HG03039 (cell line): Measurements from ENCODE around the gene EXTL1.

Experiments
- ATAC-seq: cut with Tn5 transposase; IDR thresholded peaks from one replicate; pipeline ENCODE4 v1.9.1; 2021; ENCODE audit warnings: mild to moderate bottlenecking, moderate library complexity; ENCODE audit not compliant: unreplicated experiment

The EXTL1 gene

DNA sequence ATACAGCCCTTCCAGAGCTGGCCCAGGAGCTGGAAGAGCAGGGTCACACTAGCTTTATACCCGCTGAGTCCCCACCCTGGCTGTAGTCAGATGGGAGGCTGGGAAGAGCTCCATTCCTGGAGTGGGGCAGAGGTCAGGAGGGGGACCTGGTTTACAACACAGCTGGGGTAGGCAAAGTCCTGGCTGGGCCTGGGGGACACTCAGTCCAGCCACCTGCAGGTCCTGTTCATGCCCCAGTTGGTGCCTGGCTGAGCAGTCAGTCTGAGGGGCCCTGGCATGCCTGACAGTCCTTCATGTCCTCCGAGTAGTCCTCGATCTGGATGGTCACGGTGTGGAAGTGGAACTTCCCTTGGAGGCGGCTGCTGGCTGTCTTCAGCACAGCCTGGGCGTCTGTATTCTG, 17.3 kb downstream of the EXTL1 start:
- no peak for ATAC-seq

DNA sequence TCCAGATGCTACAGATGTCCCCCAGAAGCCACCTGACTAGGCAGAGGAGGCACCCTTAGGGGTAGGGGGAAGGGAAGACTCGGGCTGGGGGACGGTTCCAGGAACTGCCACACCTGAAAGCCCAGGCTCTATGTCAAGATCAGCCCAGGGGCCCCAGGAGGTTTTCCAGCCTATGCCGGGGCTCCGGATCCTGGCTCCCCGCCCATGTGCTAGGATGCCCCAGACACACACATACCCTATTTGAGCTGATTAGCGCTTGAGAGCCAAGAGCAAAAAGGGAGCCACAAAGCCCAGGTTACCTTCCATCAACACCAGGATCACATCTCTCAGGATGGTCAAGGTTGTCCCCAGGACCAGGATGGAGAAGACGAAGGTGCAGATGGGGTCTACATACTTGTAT, 19.8 kb downstream of the EXTL1 start:
- no peak for ATAC-seq

DNA sequence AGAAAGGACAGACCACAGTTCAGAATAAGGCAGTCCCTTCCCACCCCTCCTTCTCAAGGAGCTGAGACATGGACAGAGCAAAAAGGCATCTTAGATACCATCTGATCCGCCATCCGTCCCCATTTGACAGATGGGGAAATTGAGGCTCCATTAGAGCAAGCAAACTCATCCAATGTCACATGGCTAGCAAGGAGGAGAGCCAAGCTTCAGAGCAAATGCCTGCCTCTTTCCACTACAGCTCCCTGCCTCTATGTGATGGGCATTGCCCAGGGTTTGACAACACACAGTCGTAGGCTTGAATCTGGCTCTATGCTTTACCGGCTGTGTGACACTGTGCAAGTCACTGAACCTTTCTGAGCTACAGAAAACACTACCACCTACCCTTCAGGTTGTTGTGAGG, 20.4 kb downstream of the EXTL1 start:
- ATAC-seq = no peak

DNA sequence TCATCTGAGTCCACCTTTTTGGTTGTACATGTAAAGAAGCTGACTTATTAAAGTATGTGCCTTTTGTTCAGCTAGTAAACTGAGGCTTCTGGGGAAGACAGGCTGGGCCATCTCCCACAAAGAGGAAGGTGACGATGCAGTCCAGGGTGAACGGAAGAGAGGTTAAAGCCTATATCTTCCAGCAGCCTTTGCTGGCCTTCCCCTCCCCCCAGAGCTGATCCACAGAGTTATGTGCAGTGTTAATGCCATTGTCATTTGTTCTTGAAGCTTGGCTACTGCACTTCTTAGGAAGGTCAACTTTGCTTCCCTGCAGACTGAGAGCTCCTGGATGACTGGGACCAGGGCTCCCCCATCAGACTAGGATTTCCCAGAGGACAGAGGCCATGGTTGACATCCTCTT, 22.2 kb downstream of the EXTL1 start:
- no peak for ATAC-seq

DNA sequence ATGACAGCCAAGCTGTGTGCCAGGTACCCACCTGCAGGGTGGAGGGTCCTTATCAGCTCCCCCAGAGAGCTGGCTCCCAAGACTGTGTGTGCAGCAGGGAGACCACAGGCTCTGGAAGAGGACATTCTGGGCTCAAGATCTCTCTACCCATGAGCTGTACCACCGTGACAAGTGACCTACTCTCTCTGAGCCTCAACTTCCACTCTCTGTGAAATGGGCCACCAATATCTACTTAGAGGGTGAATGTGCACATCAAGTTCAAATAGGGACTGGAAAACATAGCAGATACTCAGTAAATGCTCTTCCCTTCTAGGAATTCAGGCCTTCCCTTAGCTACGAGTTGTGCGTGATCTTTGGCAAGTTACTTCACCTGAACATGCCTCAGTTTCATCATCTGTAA, 22.8 kb downstream of the EXTL1 start:
- no peak for ATAC-seq

DNA sequence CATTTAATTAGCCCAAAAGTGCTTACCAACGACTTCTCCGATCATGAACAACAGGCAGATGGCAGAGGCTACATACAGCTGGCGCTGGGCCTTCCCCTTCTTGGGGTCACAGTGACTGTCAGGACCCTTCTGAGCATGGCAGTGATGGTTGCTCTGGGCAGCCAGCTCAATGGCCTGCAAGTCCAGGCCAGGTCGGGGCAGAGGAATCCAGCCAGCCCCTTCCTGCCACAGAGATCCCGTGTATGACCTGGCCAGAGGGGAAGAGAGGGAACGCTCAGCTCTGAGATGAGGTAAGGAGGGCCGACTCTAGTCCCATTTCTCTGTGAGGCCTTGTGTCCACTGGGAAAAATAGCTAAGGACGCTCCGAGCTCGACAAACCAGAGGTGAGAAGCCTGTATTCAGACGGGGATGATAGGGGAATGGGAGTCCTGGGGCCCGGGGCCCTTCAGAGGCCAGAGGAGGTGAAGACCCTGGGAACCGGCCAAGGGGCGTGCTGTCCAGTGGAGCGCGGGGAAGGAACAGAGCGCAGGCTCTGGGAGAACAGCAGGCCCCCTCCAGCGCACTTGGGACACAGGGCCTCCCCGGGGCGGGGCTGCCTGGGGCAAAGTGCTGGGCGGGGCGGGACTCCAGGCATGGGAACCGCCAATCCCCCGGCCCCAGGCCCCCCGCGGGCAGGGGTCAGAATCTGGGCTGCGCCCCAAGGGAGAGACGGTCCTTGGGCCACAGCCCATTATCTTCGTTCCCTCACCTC, 23.6 kb downstream of the EXTL1 start:
- no peak for ATAC-seq

DNA sequence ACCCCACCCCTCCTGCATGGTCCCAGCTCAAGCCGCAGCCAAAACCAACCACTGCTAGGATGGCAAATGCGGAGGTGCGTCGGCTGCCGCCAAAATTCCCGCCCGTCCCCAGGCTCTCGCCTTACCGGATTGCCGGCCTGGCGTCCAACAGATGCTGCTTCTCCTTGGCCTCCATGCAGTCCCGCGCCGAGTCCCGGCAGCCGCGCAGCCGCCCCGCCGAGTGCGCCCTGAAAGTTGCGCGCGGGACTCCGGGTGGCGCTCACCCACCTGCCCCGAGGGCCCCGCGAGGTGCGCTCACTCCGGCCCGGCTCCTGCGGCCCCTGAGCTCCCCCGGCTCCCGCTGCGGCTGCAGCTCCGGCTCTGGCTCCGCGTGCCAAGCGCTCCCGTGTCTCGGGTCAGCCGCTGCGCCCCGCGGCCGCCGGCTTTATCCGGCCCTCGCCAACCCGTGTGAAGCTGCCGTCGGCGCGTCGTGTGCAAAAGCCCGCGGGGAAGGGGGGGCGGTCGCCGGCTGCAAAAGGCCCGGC, 24.2 kb downstream of the EXTL1 start, which contains the start of gene SLC30A2:
TSS of gene SLC30A2 (minus strand) at position 397 of the 524 bp plus-strand sequence. CDS start at position 175, 222 bp downstream.
- ATAC-seq = no peak

DNA sequence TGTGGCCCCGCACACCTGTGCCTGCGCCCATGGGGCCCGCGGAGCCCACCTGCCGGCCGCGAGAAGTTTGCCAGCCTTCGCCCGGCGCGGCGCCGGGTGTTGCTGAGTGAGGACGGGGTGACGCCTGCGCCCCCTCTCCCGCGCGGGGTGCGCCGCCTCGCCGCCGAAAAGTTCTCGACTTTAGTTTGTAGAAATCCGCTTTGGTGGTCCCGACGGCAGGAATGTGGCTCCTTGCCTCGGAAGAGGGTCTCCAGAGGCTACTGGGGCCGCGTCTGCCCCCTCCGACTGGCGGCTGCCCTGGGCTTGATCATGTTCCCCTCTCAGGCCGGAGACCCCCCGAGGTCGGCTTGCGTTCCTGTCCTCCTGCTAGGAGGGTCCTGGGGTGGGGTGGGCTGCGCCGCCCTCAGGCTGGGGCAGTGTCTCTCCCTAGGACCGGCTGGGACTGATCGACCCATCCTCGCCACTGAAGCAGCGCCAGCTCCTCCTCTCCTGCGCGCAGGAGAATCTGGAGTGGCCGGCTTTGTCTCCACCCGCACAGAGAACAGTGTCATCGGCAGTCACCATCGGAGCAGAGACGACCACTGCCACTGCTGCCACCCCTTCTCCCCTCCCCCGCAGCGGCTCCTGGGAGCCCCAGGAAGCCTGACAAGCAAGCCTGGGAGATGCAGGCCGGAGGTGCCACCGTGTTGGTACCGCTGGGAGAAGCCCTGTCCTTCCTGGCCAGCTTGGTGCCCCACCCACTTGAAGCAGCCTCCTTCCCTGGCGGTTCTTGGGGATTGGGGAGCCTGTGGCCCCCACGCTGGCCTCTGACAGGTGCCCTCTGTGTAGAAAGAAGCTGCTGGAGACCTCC, 24.9 kb downstream of the EXTL1 start:
- ATAC-seq = no peak

DNA sequence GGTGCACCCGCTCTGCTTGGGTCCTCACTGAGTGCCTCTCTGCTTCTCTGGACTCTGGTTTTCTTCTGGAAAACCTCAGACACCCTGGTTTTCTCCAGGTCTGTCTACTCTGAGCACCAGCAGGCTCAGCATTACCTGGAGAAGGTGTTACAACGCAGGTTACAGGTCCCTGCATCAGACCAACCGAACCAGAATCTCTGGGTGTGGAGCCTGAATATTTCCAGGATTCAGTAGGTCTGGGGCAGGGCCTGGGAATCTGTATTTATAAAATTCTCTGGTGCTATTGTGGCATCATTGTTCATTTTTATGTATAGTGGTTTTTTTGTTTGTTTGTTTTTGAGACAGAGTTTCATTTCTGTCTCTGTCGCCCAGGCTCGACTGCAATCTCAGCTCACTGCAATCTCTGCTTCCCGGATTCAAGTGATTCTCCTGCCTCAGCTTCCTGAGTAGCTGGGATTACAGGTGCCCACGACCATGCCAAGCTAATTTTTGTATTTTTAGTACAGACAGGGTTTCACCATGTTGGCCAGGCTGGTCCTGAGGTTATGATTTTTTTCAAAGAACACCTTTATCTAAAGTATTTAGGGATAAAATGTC, 25.8 kb downstream of the EXTL1 start:
- ATAC-seq = no peak

DNA sequence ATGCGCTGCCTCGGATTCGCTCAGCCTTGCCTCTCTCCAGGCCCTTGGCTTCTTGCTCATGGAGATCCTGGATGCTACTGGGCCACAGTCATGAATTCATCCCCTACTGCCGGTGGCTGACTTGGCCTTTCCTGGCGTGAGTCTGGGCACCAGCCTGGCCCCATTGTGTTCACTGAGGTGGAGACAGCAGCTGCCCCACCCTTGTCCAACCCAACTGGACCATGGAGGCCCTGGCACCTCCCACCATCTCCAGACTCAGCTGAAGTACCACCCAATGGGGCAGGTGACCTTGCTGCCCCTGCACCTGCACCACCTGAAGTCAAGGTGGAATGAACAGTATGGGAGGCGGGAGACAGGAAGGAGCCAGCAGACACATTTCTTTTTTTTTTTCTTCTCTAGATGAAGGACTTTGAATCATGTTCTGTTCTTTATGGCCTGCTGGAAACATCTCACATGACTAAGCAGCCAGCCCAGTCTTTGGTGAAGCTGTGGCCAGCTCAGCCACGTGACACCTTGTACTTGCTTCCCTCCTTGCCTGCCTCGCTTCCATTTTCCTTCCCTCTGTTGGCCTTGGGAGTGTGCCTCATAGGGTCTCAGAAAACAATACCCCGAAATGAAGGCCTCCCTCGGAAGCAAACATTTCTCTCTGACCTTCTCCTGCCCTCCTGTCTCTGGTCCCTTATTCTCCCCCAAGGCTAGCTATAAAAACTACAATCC, 28.1 kb downstream of the EXTL1 start:
- ATAC-seq = no peak

DNA sequence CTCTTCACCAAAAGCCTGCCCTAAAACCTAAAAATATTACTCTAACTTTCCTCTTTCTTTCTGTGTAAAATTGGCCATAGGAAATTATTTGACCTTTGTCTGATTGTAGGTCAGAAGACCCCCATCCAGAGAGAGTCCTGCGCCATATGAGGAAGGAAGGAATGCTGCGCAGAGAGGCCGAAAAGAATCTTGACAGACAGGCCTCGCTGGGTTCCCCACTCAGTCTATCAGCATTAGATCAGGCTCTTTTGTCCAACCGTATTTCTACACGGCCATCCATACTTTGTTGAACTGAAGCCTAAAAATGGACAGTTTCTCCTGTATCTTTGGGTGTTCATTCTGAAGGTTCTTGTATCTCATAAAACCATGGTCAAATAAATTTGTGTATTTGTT, 28.7 kb downstream of the EXTL1 start:
- ATAC-seq = no peak

DNA sequence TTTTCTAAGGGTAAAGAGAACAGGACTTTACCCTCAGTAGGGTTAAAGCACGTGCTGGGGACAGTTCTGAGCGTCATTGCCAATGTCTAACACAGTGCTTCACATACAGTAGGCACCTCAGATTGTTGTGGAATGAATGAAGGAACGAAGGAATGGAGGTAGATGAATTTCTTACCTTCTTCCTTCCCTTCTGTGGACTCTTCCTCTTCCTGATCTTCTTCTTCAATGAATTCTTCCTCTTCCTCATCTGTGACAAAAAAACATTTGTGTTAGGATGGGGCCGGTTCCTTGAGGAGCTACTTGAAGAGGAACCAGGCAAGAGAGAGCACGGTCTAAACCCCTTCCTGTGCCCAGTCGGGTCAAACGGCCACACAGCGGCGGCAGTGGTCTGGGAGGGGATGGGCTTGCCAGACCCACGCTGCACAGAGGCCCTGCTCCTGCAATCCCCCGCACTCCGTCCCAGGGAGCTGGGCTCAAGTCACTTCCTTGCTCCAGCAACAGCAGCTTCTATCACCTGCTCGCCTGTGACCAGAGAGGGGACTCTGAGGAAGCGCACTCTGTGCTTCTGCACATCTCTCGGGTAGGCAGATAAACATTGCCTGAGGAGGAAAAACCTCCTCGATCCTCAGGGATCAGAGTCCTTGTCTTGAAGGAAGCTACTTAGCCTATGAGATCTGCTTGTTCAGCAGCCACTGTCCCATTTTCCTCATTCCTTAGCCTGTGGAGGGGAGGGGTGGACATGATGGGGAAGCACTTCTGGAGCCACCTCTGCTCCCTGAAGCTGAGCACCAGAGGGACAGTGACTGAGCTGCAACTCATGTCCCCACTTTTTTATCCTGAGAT, 32.4 kb downstream of the EXTL1 start:
- ATAC-seq = no peak

DNA sequence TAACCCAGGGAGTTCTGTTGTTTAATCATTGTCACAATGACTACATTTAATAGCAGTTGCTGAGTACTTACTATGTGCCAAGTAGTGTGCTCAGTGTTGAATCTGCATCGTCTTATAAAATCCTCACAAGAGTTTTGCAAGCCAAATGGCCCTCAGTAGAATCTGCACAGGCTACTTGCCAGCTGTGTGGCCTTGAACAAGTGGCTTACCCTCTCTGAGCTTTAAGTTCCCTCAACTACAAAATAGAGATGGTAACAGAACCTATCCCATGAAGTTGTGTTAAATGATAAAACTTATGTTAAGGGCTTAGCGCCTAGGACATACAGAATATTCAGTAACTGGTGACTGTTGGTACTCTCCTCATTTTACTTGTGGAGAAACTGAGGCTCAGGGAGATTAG, 33.5 kb downstream of the EXTL1 start:
- ATAC-seq = no peak

DNA sequence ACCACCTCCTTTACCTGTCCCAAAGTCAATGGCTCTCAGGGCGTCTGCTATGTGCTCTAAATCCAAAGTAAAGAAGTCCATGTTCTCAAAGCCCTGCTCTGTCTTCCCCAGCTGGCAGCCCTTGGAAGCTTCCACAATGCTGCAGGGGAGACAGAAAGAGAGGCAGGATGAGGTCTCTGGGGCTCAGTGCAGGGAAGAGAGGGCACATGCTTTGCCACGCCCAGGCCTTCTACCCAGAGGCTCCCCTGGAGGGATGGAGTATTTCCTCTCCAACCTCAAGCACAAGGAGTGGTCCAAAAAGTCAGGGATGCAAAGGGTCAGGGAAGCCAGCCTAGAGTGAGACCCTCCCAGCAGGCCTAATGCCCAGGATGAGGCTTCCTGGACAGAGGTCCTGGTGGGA, 35.6 kb downstream of the EXTL1 start:
- ATAC-seq = no peak

DNA sequence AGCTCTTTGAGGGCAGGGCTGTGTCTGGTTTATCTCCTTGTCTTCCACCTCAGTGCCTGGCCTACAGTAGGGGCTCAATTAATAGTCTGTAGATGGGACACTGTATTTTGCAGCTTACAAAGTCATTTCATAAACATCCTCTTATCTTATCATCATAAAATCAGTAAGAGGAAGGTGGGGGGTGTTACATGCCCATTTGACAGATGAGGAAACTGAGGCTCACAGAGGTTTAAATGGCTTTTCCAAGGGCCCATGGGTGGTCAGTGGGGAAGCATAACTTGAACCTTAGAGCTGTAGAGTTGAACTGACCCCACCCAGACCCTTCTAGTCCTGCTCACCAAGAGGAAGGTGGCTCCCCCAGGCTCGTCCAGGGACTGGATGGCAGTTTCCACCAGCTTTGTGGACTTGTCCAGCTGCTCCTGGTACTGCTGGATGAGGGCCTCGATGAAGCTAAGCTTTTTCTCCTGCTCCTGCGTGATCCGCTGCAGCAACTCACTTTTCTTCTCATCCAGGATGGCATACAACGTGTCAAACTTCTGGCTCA, 36.5 kb downstream of the EXTL1 start:
- ATAC-seq = no peak

DNA sequence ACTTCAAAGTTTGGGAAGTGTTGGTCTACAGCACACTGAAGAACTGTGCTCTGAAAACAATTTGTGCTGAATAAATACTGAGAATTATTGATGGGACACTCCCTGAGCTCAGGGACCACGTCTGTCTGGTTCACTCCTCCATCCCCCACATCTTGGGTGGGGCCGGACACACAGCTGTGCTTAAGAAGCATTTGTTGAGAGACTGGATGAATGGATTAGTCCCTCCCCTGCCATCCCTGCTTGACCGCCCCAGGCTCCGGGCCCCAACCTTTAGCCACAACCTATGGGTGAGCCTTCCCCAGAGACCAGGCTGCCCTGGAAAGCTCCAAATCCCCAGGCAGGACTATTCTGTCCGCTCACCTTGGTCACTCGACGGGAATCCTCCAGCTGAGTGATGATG, 38.3 kb downstream of the EXTL1 start:
- no peak for ATAC-seq

DNA sequence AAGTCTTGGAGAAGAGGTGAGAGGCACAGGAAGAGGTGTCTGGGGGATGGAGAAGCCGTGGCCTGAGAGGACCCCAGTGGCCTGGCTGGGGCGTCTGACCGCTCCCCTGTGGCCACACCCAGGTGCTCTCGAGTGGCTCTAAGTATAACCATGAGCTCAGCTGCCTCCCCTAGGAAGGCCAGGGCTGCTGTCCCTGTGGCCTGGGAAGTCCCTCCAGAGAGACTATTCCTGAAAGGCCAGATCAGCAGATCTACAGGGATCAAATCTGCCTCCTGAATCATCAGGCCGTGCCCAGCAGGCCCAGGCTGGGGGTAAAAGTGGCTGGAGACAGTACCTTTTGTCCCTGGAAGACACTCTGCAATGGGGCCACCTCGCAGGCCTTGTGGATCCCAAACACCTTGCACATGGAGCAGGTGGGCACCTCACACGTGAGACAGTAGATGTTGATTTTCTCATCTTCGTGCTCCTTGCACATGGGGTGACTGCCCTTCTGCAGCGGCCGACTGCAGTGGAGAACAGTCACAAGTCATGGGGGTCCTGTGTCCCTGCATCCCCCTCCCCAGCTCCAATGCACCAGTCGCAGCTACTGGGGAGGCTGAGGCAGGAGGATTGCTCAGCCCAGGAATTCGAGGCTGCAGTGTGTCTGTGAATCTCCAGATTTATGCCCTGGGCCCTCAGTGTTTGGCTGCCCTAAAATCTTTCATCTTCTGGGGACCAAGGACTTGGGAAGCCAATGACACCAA, 39.4 kb downstream of the EXTL1 start:
- no peak for ATAC-seq

DNA sequence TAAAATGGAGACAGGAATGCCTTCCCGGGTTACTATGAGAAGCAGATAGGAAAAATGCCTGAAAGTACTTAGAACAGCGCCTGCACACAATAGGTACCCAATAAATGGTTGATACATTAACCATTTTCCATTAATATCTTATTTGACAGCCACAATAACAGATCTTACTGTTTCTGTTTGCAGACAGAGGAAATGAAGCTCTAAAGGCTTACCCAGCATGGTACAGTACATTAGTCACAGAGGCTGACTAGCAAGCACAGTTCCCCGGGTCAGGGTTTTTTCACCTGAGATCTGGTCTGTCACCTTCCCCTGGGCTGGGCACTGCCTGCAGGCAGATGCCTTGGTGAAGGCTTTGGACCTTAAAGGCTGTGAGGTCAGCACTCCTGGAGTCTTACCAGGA, 43.0 kb downstream of the EXTL1 start:
- no peak for ATAC-seq

DNA sequence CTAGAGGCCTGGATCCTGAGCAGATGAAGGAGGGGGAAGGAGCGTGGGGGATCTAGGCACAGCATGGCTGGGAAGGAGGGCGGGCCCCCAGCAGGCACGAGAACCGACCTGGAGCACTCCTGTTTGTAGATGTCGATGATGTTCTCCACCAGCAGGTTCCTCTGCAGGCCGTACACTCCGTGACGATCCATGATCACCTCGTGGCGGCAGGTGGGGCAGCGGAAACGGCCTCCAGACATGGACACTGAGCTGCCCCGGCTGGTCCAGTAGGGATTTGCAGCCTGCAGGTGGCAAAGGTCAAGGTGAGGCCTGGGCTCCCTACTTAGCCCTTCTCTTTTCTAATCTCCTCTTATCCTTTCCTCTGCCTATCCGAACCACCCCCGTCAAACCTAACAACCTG, 44.6 kb downstream of the EXTL1 start:
- ATAC-seq = no peak
